Common myeloid progenitor, CD34-positive (primary cell): ENCODE data around the gene HSP90AA1.
"Not testable (repeated sequence)": the region's sequence is repeated elsewhere in the genome, so short reads cannot be mapped to it uniquely, and the experiment has no call there.

Experiments
- CTCF ChIA-PET: fragments of 350-600 bp; sonication (Branson Sonifier 250); formaldehyde crosslinking; loops from one replicate; lab custom pipeline; 2021; ENCODE audit warnings: antibody characterized with exemption; lab: Charles Lee
- POLR2A ChIA-PET: fragments of 350-600 bp; sonication (Branson Sonifier 250); formaldehyde crosslinking; loops from one replicate; lab custom pipeline; 2021; ENCODE audit warnings: antibody characterized with exemption; lab: Charles Lee
- DNase-seq, 3 donors: peaks; one replicate each; pipeline versions ENCODE4 v3.0.0 to v3.0.0-alpha.2; 2013
- H3K27ac ChIP-seq, 2 experiments: 1 replicate in 1 of 2; 2 replicates in 1 of 2; pipeline ENCODE4 v1.7.0; 2013; ENCODE audit warnings: inconsistent platforms in 2 of 2, low read length in 2 of 2, mild to moderate bottlenecking in 2 of 2, low read depth in 1 of 2, moderate library complexity in 1 of 2; ENCODE audit not compliant: severe bottlenecking in 2 of 2, insufficient read depth in 1 of 2, poor library complexity in 1 of 2
- H3K27me3 ChIP-seq, 5 experiments: replicated peaks in 2 of 5; 1 replicate in 3 of 5; 2 replicates in 2 of 5; pipeline versions ENCODE4 v1.6.1 to v1.7.0; 2013; ENCODE audit warnings: low read length in 4 of 5, mild to moderate bottlenecking in 2 of 5, moderate library complexity in 2 of 5, inconsistent platforms in 1 of 5; ENCODE audit not compliant: insufficient read depth in 5 of 5, control insufficient read depth in 4 of 5
- H3K36me3 ChIP-seq, 4 experiments: 1 replicate in 2 of 4; 2 replicates in 2 of 4; pipeline versions ENCODE4 v1.6.1 to v1.7.0; 2013; ENCODE audit warnings: low read length in 3 of 4, control low read depth in 1 of 4, mild to moderate bottlenecking in 1 of 4; ENCODE audit not compliant: control insufficient read depth in 4 of 4, insufficient read depth in 4 of 4
- H3K4me1 ChIP-seq, 4 experiments: 1 replicate in 3 of 4; 2 replicates in 1 of 4; pipeline versions ENCODE4 v1.6.1 to v1.7.1; 2013; ENCODE audit warnings: low read length in 3 of 4, mild to moderate bottlenecking in 3 of 4, control low read depth in 1 of 4, inconsistent platforms in 1 of 4, moderate library complexity in 1 of 4; ENCODE audit not compliant: control insufficient read depth in 4 of 4, insufficient read depth in 4 of 4; ENCODE audit errors: control extremely low read depth in 1 of 4
- H3K4me3 ChIP-seq, 7 experiments: 1 replicate in 4 of 7; 2 replicates in 3 of 7; pipeline versions ENCODE4 v1.5.1 to v1.7.0; 2013; ENCODE audit warnings: mild to moderate bottlenecking in 7 of 7, low read length in 6 of 7, moderate library complexity in 6 of 7, inconsistent platforms in 2 of 7, low read depth in 2 of 7, control low read depth in 1 of 7; ENCODE audit not compliant: insufficient read depth in 4 of 7, control insufficient read depth in 1 of 7; ENCODE audit errors: extremely low read depth in 1 of 7
- H3K9me3 ChIP-seq, 5 experiments: 1 replicate in 4 of 5; 2 replicates in 1 of 5; pipeline versions ENCODE4 v1.6.1 to v1.7.1; 2013; ENCODE audit warnings: low read length in 4 of 5, mild to moderate bottlenecking in 2 of 5, inconsistent platforms in 1 of 5, low read depth in 1 of 5, moderate library complexity in 1 of 5; ENCODE audit not compliant: control insufficient read depth in 4 of 5, insufficient read depth in 2 of 5; ENCODE audit errors: control extremely low read depth in 1 of 5
- WGBS: methylation state at CpG from one replicate; pipeline ENCODE4 v1.1.5; 2013; ENCODE audit not compliant: insufficient coverage; 5-methylcytosine and 5-hydroxymethylcytosine counted together

The HSP90AA1 gene

DNA sequence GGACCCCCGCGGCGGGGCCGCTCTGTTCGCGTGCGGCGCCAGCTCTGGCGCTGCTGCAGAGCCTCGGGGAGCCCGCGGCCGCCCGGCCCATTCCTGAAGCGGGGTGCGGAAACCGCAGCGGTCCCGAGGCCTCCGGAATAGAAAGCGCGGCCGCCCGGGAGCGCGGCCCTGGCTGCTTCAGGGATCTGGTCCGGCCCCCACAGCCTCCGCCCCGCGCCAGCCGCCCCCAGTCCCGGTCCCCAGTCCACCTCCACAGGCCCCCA lies 204 bp downstream of the HSP90AA1 start:
- no peaks in the 10 kb centered on the region for H3K27me3 ChIP-seq
- WGBS, result 0% methylated on average over 31 of the region's 32 CpGs
- H3K4me3 ChIP-seq, result peak overlapping the region; percentile 75 to 96 (median 87)
- no peaks in the 10 kb centered on the region for H3K9me3 ChIP-seq
- POLR2A ChIA-PET, result interaction anchor here (1.7 kb wide), 1 partner anchor 20 kb away, joined by 8 read pairs; no protein-coding TSS in a partner anchor
- H3K4me1 ChIP-seq, result peaks cover 17 to 50% (median 32%) of the 10 kb centered on the region in 4 experiments
- H3K27ac ChIP-seq, result peak overlapping the region; percentile 89 to 95
- CTCF ChIA-PET, result interaction anchor here (1.7 kb wide), 1 partner anchor 24 kb away, joined by 5 read pairs; no protein-coding TSS in a partner anchor
- peaks cover 18 to 44% (median 36%) of the 10 kb centered on the region in 4 experiments for H3K36me3 ChIP-seq
- no peak for DNase-seq

- CTCF ChIA-PET, result interaction anchor here (1.2 to 1.7 kb wide), 4 partner anchors 11 to 37 kb away, joined by 3 to 5 read pairs (median 4); no protein-coding TSS in a partner anchor
- H3K27me3 ChIP-seq, result no peaks in the 10 kb centered on the region
- H3K27ac ChIP-seq, result peak overlapping the region; percentile 89 to 95
- H3K4me3 ChIP-seq, result peak overlapping the region; percentile 75 to 96 (median 87)
- peak; percentile 58 to 85 (median 81) for DNase-seq
- peaks cover 18 to 49% (median 41%) of the 10 kb centered on the region in 4 experiments for H3K36me3 ChIP-seq
- H3K4me1 ChIP-seq, result peaks cover 17 to 50% (median 32%) of the 10 kb centered on the region in 4 experiments
- WGBS, result 0% methylated on average over 34 of the region's 49 CpGs
- POLR2A ChIA-PET, result interaction anchor here (1.7 kb wide), 1 partner anchor 19 kb away, joined by 8 read pairs; no protein-coding TSS in a partner anchor
- no peaks in the 10 kb centered on the region for H3K9me3 ChIP-seq
Measured at GRCh38 chr14:102085948-102086708, 716 bp downstream of the HSP90AA1 start.

GRCh38 chr14:102085488-102085887 lies 1.4 kb downstream of the HSP90AA1 start:
- WGBS, result 84% methylated on average over 7 of the region's 10 CpGs
- peaks cover 17 to 50% (median 32%) of the 10 kb centered on the region in 4 experiments for H3K4me1 ChIP-seq
- no peak for DNase-seq
- peaks cover 22 to 55% (median 46%) of the 10 kb centered on the region in 4 experiments for H3K36me3 ChIP-seq
- peak overlapping the region in 6 of 7 experiments; percentile 75 to 96 (median 84) for H3K4me3 ChIP-seq
- ChIA-PET POLR2A (interaction anchor here (1.2 kb wide), 1 partner anchor 14 kb away, joined by 4 read pairs; no protein-coding TSS in a partner anchor), CTCF (interaction anchor here (1.2 to 1.7 kb wide), 5 partner anchors 12 to 37 kb away, joined by 3 to 5 read pairs (median 5); no protein-coding TSS in a partner anchor)
- peak overlapping the region in 1 of 2 experiments; percentile 95 for H3K27ac ChIP-seq
- no peaks in the 10 kb centered on the region for H3K27me3 ChIP-seq
- no peaks in the 10 kb centered on the region for H3K9me3 ChIP-seq

DNA sequence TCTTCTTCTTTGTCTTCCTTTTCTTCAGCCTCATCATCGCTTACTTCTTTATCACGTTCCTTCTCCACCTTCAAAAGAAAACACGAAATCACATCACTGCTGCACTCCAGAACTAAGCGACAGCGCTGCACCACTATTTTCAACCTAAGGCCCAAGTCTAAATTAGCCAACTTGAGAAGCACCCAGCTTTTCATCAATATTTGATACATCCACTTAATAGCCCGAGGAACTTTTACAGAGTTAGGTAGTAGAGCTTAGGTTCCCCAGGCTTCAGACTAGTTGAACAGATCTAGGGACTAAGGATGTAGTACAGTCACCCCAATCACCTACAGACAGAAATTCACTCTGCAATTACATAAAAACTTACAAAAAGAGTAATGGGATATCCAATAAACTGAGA lies 1.9 kb downstream of the HSP90AA1 start:
- H3K27me3 ChIP-seq, result no peaks in the 10 kb centered on the region
- ChIA-PET CTCF (interaction anchor here (0.7 to 1.6 kb wide), 5 partner anchors 12 to 36 kb away, joined by 3 to 5 read pairs (median 3); no protein-coding TSS in a partner anchor), POLR2A (interaction anchor here (1.2 kb wide), 1 partner anchor 13 kb away, joined by 4 read pairs; no protein-coding TSS in a partner anchor)
- H3K36me3 ChIP-seq, result peaks cover 24 to 61% (median 51%) of the 10 kb centered on the region in 4 experiments
- H3K4me1 ChIP-seq, result peaks cover 17 to 48% (median 32%) of the 10 kb centered on the region in 4 experiments
- no peaks in the 10 kb centered on the region for H3K9me3 ChIP-seq
- DNase-seq, result no peak
- WGBS, result 100% methylated on average over 5 of the region's 6 CpGs
- peak overlapping the region in 1 of 2 experiments; percentile 95 for H3K27ac ChIP-seq
- peak overlapping the region in 5 of 7 experiments; percentile 75 to 91 (median 81) for H3K4me3 ChIP-seq

GRCh38 chr14:102084522-102084921 lies 2.3 kb downstream of the HSP90AA1 start:
- Histone ChIP-seq H3K36me3 (peaks cover 24 to 65% (median 53%) of the 10 kb centered on the region in 4 experiments), H3K4me1 (peaks cover 17 to 44% (median 31%) of the 10 kb centered on the region in 4 experiments), H3K27ac (peak overlapping the region in 1 of 2 experiments; percentile 17), H3K4me3 (peak overlapping the region in 2 of 7 experiments; percentile 22 to 91)
- H3K9me3 ChIP-seq, H3K27me3 ChIP-seq, DNase-seq: not testable (repeated sequence)
- WGBS, result 92% methylated on average over 5 of the region's 5 CpGs
- POLR2A ChIA-PET, result interaction anchor here (1.2 kb wide), 1 partner anchor 13 kb away, joined by 4 read pairs; no protein-coding TSS in a partner anchor
- CTCF ChIA-PET, result interaction anchor here (0.7 to 1.6 kb wide), 3 partner anchors 13 to 18 kb away, joined by 3 to 5 read pairs (median 5); no protein-coding TSS in a partner anchor

DNA sequence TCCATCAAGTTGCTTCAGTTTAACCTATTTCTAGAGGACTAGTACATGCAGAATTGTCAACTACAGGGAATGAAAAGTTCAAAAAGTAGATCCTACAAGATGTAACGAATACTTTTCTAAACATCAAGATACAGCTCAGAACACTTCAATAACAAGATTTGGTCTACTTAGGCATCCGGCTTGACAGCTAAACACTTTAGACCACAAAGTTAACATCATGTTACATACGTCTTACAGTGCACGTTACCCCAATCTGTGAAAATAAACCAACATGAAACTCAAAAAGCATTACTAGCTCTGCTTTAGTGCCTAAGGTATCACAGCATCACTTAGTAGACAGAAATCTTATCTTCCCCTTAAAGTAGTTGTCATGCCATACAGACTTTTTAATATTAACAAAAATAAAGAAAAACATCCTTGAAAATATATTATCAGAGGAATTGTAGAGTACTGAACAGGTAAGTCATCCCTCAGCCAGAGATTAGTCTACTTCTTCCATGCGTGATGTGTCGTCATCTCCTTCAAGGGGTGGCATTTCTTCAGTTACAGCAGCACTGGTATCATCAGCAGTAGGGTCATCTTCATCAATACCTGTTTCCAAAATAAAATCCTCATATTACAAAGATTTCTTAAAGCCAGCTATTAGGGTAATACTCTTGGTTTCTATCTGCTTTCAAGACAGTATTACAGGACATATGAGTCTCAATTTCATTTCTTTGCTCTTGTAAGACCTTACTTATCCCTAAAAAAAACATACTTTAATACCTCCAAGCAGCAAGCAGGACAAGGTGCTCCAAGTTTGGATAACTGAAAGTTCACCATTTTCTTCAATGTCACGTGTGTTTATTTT lies 5.4 kb downstream of the HSP90AA1 start:
- Histone ChIP-seq H3K9me3 (no peaks in the 10 kb centered on the region), H3K36me3 (peaks cover 28 to 79% (median 63%) of the 10 kb centered on the region in 4 experiments), H3K4me3 (no peak overlapping the region), H3K4me1 (peaks cover 13 to 23% (median 17%) of the 10 kb centered on the region in 4 experiments), H3K27me3 (no peaks in the 10 kb centered on the region), H3K27ac (no peak overlapping the region)
- CTCF ChIA-PET, result interaction anchor here (1.1 to 1.5 kb wide), 3 partner anchors 11 to 120 kb away, joined by 3 read pairs; no protein-coding TSS in a partner anchor
- 100% methylated on average over 6 of the region's 7 CpGs for WGBS
- POLR2A ChIA-PET, result no interaction called here
- DNase-seq, result no peak
